Measurements from ENCODE around the gene MYO1A.

GRCh38 chr12:57046947-57047890 is 2.7 kb downstream of the MYO1A start:
- TF ChIP-seq, protein P1, sequence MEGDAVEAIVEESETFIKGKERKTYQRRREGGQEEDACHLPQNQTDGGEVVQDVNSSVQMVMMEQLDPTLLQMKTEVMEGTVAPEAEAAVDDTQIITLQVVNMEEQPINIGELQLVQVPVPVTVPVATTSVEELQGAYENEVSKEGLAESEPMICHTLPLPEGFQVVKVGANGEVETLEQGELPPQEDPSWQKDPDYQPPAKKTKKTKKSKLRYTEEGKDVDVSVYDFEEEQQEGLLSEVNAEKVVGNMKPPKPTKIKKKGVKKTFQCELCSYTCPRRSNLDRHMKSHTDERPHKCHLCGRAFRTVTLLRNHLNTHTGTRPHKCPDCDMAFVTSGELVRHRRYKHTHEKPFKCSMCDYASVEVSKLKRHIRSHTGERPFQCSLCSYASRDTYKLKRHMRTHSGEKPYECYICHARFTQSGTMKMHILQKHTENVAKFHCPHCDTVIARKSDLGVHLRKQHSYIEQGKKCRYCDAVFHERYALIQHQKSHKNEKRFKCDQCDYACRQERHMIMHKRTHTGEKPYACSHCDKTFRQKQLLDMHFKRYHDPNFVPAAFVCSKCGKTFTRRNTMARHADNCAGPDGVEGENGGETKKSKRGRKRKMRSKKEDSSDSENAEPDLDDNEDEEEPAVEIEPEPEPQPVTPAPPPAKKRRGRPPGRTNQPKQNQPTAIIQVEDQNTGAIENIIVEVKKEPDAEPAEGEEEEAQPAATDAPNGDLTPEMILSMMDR (conservative IDR thresholded peaks at IDR 0.05; ENCODE audit: low read depth, low read length) = no peak
- no peak for TF ChIP-seq EZH2 (IDR thresholded peaks at IDR 0.05; ENCODE audit: borderline replicate concordance, low read depth, low read length, poor library complexity, severe bottlenecking)
